Stimulated activated naive CD4-positive, alpha-beta T cell treated with Interleukin-2 at 50 U/mL for 16 hours (primary cell): Measurements from ENCODE around the gene PUM1.
"Not testable (repeated sequence)": the region's sequence is repeated elsewhere in the genome, so short reads cannot be mapped to it uniquely, and the experiment has no call there.

ENCODE experiments used
- DNase-seq: peaks from one replicate; lab custom pipeline; 2025; lab: John Stamatoyannopoulos, UW

The PUM1 gene, protein sequence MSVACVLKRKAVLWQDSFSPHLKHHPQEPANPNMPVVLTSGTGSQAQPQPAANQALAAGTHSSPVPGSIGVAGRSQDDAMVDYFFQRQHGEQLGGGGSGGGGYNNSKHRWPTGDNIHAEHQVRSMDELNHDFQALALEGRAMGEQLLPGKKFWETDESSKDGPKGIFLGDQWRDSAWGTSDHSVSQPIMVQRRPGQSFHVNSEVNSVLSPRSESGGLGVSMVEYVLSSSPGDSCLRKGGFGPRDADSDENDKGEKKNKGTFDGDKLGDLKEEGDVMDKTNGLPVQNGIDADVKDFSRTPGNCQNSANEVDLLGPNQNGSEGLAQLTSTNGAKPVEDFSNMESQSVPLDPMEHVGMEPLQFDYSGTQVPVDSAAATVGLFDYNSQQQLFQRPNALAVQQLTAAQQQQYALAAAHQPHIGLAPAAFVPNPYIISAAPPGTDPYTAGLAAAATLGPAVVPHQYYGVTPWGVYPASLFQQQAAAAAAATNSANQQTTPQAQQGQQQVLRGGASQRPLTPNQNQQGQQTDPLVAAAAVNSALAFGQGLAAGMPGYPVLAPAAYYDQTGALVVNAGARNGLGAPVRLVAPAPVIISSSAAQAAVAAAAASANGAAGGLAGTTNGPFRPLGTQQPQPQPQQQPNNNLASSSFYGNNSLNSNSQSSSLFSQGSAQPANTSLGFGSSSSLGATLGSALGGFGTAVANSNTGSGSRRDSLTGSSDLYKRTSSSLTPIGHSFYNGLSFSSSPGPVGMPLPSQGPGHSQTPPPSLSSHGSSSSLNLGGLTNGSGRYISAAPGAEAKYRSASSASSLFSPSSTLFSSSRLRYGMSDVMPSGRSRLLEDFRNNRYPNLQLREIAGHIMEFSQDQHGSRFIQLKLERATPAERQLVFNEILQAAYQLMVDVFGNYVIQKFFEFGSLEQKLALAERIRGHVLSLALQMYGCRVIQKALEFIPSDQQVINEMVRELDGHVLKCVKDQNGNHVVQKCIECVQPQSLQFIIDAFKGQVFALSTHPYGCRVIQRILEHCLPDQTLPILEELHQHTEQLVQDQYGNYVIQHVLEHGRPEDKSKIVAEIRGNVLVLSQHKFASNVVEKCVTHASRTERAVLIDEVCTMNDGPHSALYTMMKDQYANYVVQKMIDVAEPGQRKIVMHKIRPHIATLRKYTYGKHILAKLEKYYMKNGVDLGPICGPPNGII

DNA sequence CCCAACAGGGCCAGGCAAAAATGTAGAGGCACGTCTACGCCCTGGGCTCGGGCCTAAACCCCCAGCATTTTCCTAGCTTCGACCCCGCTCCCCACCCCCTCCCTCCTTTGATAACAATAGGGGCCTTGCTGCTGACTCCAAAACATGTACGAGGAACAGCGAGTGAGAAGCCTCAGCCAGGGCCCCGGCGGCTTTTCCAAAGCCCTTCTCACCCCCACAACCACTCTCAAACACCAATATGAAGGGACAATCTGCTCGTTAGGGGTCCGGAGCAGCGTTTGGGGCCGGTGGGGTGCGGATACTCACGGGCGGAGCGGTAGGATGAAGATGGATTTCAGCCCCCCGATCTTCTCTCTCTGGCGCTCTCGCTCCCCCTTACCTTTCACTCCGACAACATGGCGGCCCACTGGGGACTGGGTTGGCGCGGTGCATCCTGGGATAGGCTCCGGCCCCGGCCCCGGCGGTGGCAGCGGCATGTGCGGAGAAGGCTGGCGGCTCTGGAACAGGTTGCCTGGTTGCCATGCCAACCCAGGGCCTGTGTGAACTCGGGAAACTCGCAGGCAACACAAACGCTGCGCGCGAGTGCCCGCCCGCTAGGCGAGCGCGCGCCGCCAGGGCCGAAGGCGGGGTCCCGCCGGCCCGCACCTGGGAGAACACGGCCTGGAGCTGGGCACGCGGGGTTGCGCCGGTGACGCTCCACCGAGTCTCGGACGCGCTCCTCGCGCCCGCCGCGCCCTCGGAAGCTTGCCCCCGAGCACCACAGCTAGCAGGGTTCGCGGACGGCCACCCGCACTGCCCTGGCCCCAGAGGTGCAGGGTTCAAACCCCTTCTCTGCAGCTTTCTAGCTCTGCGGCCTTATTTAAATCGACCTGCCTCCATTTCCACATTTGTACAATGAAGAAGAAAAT is at the start of gene PUM1:
TSS of gene PUM1 (minus strand) at position 408 of the 908 bp plus-strand sequence. CDS start 6,151 bp downstream, outside the sequence.
- DNase-seq = peak; percentile 98

DNA sequence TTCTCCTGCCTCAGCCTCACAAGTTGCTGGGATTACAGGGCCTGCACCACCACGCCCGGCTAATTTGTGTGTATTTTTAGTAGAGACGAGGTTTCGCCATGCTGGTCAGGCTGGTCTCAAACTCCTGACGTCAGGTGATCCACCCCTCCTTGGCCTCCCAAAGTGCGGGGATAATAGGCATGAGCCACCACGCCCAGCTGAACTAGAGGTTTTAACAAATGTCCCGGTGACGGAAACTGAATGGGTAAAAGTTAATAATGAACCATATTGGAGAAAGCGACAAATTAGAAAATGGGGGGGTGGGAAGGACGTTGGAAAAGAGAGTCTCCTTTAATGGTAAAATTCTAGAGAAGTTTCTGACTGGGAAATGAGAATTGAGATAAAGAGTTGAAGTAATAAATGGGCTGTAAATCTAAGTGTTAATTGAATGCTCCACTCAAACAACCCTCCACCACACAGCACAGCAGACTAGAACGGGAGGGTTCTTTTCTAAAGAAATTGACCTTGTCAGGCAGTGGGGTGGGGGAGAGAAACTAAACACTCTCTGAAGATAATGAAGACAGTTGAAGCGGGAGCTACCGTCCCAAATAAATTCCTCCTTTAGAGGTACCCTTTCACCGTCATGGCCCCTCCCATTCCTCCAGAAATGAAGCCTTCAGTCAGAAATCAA is 46.9 kb upstream of the PUM1 start:
- DNase-seq = no peak

DNA sequence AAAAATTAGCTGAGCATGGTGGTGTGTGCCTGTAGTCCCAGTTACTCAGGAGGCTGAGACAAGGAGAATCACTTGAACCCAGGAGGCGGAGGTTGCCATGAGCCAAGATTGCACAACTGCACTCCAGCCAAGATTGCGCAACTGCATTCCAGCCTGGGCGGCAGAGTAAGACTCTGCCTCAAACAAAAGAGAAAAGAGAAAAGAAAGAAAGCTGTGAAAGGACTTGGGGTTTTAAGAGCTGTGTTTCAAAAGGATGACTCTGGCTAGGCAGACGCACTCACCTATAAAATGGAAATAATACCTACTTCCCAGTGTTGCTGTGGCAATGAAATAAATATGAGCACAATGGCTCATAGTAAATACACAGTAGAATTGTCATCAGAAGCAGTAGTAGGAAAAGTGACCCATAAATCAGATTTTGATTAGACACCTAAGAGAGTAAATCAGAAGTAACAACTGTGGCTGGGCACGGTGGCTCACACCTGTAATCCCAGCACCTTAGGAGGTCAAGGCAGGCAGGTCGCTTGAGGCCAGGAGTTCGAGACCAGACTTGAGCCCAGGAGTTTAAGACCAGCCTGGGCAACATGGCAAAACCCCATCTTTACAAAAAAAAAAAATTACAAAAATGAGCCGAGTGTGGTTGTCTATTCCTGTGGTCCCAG is 45.9 kb upstream of the PUM1 start:
- no peak for DNase-seq

DNA sequence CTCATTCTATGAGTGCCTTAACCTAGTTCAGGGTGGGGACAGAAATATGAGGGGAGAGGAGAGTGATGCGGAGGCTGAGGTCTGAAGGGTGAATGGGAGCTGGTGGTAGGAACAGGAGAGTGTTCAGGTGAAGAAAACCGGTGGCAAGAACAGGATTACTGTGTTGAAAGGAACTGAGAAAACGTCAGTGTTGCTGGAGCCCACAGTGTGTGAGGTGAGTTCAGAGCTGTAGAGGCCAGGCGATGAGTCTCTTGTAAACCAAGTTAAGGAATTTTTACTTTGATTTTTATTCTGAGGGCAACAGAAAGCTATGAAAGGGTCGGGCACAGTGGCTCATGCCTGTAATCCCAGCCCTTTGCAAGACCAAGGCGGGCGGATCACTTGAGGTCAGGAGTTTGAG is 45.3 kb upstream of the PUM1 start:
- DNase-seq = no peak

DNA sequence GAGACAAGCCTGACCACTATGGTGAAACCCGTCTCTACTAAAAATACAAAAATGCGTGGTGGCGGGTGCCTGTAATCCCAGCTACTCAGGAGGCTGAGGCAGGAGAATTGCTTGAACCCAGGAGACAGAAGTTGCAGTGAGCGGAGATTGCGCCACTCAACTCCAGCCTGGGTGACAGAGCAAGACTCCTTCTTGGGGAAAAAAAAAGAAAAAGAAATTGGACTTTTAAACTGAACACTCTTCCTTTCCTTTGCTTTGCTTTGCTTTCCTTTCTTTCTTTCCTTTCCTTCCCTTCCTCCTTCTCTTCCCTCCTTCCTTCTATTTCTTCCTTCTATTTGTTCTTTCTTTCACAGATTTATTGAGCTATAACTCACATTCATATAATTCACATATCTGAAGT is 43.3 kb upstream of the PUM1 start:
- no peak for DNase-seq

DNA sequence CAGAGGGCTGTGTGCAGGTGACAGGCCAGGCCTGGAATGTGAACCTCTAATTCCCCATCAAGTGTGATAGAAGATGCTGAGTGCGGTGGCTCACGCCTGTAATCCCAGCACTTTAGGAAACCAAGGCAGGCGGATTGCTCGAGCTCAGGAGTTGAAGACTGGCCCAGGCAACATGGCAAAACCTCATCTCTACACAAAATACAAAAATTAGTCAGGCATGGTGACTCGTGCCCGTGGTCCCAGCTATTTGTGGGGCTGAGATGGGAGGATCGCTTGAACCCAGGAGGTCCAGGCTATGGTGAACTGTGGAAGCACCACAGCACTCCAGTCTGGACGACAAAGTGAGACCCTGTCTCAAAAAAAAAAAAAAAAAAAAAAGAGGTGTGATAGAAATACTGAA is 40.1 kb upstream of the PUM1 start:
- DNase-seq = no peak

DNA sequence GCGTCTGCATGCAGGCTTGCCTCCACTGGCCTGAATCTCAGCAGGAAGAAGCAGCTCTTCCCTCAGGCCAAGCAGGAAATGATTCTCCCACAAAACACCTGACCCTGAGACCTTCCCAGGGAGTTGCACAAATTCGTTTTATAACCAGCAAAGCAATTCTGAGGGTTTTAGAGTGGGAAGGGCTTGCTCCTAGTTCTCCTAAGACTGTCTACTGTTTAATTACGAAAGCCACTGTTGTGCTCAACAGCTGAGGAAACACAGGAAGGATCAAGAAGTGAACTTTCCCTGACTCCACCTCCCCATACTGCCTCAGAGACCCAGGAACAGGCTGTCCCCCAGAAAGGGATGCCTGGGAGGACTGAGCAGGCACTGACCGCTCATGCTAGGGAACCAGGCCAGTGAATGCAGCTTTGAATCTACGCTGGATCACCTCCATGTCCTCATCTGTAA is 37.0 kb upstream of the PUM1 start:
- DNase-seq = no peak

DNA sequence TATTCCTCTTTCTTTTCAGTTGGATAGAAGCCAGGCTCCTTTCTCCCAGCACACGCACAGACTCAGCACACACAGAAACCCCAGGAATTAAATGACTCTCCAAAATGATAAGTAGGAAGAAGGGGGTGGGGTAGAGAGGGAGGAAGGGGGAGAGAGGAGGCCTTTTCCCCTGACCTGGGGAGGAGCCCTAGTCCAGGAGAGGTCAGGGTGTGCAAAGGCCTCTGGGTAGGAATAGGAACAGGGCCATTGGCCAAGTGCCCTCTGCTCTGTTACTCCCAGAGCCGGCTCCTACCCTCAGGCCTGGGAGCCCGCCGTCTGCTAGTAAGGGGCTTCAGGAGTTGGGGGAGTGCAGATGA is 35.6 kb upstream of the PUM1 start:
- no peak for DNase-seq

DNA sequence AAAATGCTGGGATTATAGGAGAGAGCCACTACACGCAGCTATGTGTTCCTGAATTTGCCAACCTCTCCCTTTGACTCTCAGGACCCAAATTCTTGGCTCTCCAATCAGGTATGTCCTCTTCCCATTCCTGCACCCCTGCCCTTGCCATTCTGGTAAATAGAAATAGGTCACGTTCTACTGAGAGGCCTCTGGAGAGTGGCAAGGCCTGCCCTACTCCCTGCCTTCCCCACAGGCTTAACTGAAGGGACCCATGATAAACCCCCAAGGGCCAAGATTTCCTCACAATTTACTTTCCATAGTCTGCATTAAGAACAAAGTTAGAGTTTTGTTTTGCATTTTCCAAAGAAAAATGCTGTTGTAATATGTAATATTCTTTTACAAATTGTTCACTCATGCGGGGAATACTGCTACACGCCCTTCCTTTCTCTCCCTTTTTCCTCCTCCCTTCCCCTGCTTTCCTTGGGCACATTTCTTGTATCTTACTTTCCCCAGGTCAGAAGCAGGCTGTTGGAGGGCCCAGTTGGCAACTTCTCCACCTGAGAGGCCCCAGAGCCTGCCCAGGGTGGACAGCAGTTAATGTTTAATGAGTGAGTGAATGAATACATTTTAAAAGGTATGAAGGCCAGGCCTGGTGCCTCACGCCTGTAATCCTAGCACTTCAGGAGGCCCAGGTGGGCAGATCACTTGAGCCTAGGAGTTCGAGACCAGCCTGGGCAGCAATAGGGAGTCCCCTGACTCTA is 33.9 kb upstream of the PUM1 start:
- DNase-seq = no peak

DNA sequence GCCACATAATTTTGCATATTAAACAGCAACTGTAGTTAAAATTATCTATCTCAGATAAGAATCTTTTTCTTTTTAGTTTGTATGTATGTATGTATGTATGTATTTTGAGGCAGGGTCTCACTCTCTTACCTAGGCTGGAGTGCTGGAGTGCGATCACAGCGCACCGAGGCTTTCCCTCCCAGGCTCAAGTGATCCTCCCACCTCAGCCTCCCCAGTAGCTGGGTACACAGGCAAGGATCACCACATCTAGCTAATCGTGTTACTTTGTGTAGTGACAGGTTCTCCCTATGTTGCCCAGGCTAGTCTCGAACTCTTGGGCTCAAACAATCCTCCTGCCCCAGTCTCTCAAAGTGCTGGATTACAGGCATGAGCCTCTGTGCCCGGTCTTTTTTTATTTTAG is 30.5 kb upstream of the PUM1 start:
- no peak for DNase-seq

DNA sequence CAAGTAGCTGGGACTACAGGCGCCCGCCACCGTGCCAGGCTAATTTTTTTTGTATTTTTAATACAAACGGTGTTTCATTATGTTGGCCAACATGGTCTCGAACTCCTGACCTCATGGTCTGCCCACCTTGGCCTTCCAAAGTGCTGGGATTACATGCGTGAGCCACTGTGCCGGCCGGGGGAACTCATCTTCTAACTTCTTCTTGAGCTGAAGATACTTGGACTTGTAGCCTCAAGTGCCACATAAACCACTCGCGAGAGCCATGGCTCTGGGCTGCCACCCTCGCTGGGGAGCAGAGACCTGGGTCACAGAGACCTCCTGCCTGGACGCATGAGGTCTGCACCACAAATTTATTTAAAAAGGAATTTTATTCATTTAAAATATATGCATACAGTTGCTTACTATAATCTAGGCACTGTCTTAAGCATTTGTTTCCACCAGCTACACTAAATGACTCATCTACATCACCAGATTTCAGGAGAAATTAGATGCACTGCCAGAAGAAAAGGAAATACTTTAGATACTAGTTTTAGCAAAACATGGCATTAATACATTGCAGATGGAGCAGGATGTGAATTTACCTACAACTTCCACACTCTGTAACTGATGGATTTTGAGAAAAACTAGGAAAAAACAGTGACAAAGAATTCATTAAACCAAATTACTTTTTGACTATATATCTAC is 29.9 kb upstream of the PUM1 start:
- no peak for DNase-seq

DNA sequence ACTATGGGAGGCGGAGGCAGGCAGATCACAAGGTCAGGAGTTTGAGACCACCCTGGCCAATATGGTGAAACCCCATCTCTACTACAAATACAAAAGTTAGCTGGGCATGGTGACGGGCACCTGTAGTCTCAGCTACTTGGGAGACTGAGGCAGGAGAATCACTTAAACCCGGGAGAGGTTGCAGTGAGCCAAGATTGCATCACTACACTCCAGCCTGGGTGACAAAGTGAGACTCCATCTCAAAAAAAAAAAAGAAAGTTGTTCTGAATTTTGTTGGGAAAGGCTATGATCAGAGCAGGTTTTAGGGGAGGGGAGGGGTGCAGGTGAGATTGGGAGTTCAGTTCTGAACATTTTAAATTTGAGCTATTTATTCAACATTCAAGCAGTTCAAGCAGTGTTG is 22.6 kb upstream of the PUM1 start:
- DNase-seq = not testable (repeated sequence)

DNA sequence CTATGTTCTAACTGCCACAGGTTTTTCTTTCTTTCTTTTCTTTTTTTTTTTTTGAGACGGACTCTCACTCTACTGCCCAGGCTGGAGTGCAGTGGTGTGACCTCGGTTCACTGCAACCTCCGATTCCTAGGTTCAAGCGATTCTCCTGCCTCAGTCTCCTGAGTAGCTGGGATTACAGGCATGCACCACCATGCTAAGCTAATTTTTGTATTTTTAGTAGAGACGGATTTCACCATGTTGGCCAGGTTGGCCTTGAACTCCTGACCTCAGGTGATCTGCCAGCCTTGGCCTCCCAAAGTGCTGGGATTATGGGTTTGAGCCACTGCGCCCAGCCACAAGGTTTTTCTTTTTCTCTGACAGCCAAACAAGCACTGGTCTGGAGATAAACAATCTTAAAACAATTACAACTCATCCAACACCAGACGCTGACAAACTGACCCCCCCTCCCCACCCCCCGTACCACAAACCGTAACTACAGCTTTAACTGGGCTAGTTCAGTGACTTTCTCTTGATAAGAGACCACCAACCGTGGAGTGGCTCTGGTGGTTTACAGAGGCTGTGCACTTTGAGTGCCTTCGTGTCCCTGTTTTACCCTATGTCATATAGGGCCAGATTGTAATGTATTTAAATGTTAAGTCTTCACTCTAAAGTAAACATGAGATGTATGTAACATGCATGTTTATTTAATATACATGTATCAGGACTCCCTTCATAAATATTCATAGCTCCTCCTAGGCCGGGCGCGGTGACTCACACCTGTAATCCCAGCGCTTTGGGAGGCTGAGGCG is 19.5 kb upstream of the PUM1 start:
- DNase-seq = no peak

DNA sequence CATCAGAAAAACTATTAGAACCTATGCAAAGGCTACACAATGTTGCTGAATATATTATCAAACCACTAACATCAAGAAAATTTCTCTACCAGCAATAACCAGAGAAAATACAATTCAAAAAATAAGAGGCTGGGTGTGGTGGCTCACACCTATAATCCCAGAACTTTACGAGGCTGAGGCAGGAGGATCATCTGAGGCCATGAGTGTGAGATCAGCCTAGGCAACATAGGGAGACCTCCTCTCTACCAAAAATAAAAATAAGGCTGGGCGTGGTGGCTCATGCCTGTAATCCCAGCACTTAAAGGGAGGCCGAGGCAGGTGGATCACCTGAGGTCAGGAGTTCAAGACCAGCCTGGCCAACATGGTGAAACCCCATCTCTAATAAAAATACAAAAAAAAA is 16.9 kb upstream of the PUM1 start:
- no peak for DNase-seq

DNA sequence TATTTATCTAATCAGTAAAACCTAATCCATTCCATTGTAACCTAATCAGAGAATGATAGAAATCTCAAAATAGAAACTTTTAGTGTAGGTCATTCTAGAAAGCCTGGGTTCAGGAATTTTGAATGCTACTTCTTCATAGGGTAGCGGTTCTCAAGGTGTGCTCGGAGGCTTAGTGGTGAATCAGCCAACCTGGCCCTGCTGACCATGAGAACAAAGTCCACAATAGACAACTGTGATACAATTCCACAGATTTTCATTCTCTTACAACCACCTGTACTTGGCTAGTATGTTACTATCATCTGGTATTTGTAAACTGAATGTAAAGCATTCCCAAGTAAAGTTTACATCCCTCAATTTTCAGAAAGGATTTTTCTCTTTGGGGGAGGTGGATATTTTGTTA is 7.5 kb upstream of the PUM1 start:
- no peak for DNase-seq

DNA sequence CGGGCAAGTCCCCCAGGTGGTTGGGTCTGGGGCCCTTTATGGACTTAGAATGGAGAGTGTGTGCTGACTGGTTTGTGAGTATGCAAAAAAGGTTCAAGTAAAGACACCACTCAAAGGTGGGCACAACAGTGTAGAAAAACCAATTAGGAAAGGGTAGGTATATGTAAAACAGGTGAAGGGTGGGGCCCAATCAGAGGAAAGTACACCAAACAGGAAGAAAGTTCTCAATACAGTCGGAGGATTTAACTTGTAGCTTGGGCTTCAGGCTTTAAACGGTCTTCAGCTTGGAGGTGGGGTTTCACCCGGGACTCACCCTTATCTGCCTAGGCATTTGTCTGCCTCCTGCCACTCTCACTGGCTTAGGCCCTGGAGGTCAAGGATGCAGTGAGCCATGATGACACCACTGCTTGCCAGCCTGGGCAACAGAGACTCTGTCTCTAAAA is 6.8 kb upstream of the PUM1 start:
- no peak for DNase-seq

DNA sequence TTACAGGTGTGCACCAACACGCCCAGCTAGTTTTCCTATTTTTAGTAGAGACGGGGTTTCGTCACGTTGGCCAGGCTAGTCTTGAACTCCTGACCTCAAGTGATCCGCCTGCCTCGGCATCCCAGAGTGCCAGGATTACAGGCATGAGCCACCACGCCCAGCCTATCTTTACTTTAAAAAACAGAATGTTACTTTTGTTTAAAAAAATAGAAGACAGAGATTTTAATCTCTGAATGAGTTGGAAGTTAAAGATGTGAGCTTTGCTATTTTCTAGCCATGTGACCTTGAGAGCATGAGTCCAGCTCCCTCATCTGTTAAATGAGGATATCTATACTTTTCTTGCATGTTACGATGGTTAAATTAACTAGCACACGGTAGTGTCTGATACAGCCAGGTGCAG is 3.9 kb upstream of the PUM1 start:
- no peak for DNase-seq

DNA sequence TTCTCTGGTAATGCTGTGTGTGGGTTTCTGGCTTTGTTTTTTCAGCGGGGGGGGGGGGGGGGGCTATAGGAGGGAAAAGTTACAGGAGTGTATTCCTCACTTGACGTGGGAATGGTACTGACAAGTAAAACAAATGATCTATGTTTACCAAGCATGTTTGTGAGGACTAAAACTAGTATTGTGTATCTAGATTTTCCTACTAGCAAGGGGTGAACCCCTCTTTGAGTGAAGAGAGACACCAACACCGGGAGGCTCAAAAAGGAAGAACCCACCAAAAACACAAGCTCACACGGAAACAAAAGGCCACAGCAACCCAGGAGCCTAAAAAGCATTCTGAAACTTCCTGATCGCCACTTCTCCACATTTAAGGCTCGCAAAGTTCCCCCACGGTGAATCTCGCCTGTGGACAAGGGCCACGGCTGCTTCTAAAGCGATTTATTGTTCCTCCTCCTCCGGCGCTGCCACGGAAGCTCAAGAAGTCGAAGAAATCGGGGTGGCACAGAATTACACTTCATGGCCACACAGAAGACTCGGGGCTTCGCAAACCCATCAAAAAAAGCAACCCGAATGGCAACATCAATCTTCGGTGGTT is 703 bp downstream of the PUM1 start:
- peak; percentile 38 for DNase-seq
